Naive thymus-derived CD8-positive, alpha-beta T cell (primary cell): Measurements from ENCODE around the gene GTF2IRD1. TPM values are rescaled to one million over a fixed set of nuclear protein-coding genes. Genes with fewer than 3 reads are reported as not detected.
"Not testable (repeated sequence)": the region's sequence is repeated elsewhere in the genome, so short reads cannot be mapped to it uniquely, and the experiment has no call there.

ENCODE experiments used
- ATAC-seq, 2 donors: fragments of 150-1000 bp; cut with Tn5 transposase in 1 of 2; sonication (Bioruptor Pico), chemical (Tn5 transposase) in 1 of 2; 1 replicate in 1 of 2; 2 replicates in 1 of 2; pipeline ENCODE4 v1.10.0; 2021; ENCODE audit warnings: mild to moderate bottlenecking in 2 of 2, moderate library complexity in 2 of 2
- POLR2A ChIA-PET: fragments of 350-600 bp; sonication (Branson Sonifier 250); formaldehyde crosslinking; loops from one replicate; lab custom pipeline; 2021; ENCODE audit warnings: antibody characterized with exemption; lab: Charles Lee
- DNase-seq, 10 donors: peaks; one replicate each; pipeline versions ENCODE4 v3.0.0 to v3.0.0-alpha.2; 2020 to 2022
- H3K27ac Mint-ChIP-seq, 10 donors: one replicate each; pipeline ENCODE4 v1.8.0; 2020 to 2022; ENCODE audit warnings: mild to moderate bottlenecking in 10 of 10, mixed read lengths in 10 of 10, moderate library complexity in 4 of 10, inconsistent platforms in 1 of 10
- H3K27me3 Mint-ChIP-seq, 5 donors: one replicate each; pipeline ENCODE4 v1.8.0; 2021 to 2022; ENCODE audit warnings: mixed read lengths in 5 of 5
- H3K36me3 Mint-ChIP-seq, 3 donors: one replicate each; pipeline ENCODE4 v1.8.0; 2020 to 2022; ENCODE audit warnings: mixed read lengths in 3 of 3, mild to moderate bottlenecking in 2 of 3, inconsistent platforms in 1 of 3
- H3K4me1 Mint-ChIP-seq, 4 donors: one replicate each; pipeline ENCODE4 v1.8.0; 2021 to 2022; ENCODE audit warnings: mixed read lengths in 4 of 4
- H3K4me3 Mint-ChIP-seq, 10 donors: one replicate each; pipeline ENCODE4 v1.8.0; 2020 to 2022; ENCODE audit warnings: mild to moderate bottlenecking in 10 of 10, mixed read lengths in 10 of 10, moderate library complexity in 6 of 10, inconsistent platforms in 1 of 10
- H3K9me3 Mint-ChIP-seq, 9 donors: one replicate each; pipeline ENCODE4 v1.8.0; 2020 to 2022; ENCODE audit warnings: mixed read lengths in 9 of 9, mild to moderate bottlenecking in 3 of 9, inconsistent platforms in 1 of 9, moderate library complexity in 1 of 9
- polyA plus RNA-seq, 3 donors: library from polyadenylated mRNA; unstranded; fragments of 300-500 nt; fragmentation: Illumina TruSeq; gene quantifications; one replicate each; pipeline ENCODE4 v1.2.3, GENCODE V29; 2021
- total RNA-seq, 8 experiments: library from RNA in 2 of 8; stranded (reverse) in 2 of 8; gene quantifications; one replicate each; pipeline ENCODE4 v1.2.3 and lab custom pipeline; 2021 to 2026

The GTF2IRD1 gene
- total and polyA plus RNA-seq, 5 experiments from 2014 or later = 1.3 to 1.8 TPM; not detected in 3

- Mint-ChIP-seq H3K36me3 (peaks cover 0 to 1% (median 0%) of the 10 kb centered on the region in 3 donors), H3K4me3 (no peak overlapping the region), H3K4me1 (no peaks in the 10 kb centered on the region), H3K27ac (peak overlapping the region in 1 of 10 donors; percentile 62), H3K9me3 (peaks cover 0 to 18% (median 0%) of the 10 kb centered on the region in 9 donors), H3K27me3 (peaks cover 0 to 6% (median 4%) of the 10 kb centered on the region in 5 donors)
- POLR2A ChIA-PET = no interaction called here
- ATAC-seq (no peak), DNase-seq (no peak)
These were observed 36.6 kb downstream of the GTF2IRD1 start for GRCh38 chr7:74489997-74490945.

GRCh38 chr7:74491490-74491889 is 37.8 kb downstream of the GTF2IRD1 start:
- H3K4me3 Mint-ChIP-seq = not testable (repeated sequence)

GRCh38 chr7:74493295-74493694 is 39.6 kb downstream of the GTF2IRD1 start:
- H3K9me3 Mint-ChIP-seq = peaks cover 0 to 18% (median 0%) of the 10 kb centered on the region in 9 donors
- H3K36me3 Mint-ChIP-seq = peaks cover 0 to 1% (median 0%) of the 10 kb centered on the region in 3 donors
- POLR2A ChIA-PET = no interaction called here
- H3K27me3 Mint-ChIP-seq = peaks cover 0 to 6% (median 4%) of the 10 kb centered on the region in 5 donors
- DNase-seq (no peak), ATAC-seq (no peak)
- H3K27ac Mint-ChIP-seq = no peak overlapping the region
- H3K4me1 Mint-ChIP-seq = no peaks in the 10 kb centered on the region
- no peak overlapping the region for H3K4me3 Mint-ChIP-seq

More at GRCh38 chr7:74491490-74491889, 37.8 kb downstream of the GTF2IRD1 start:
- H3K36me3 Mint-ChIP-seq, POLR2A ChIA-PET, DNase-seq, H3K27ac Mint-ChIP-seq, H3K4me1 Mint-ChIP-seq, ATAC-seq, H3K27me3 Mint-ChIP-seq: not testable (repeated sequence)
- H3K9me3 Mint-ChIP-seq = peaks cover 0 to 18% (median 0%) of the 10 kb centered on the region in 9 donors

- no peak overlapping the region for H3K4me3 Mint-ChIP-seq
- H3K36me3 Mint-ChIP-seq = peaks cover 0 to 1% (median 0%) of the 10 kb centered on the region in 3 donors
- peaks cover 0 to 18% (median 0%) of the 10 kb centered on the region in 9 donors for H3K9me3 Mint-ChIP-seq
- H3K4me1 Mint-ChIP-seq = no peaks in the 10 kb centered on the region
- DNase-seq = no peak
- peaks cover 0 to 6% (median 4%) of the 10 kb centered on the region in 5 donors for H3K27me3 Mint-ChIP-seq
- H3K27ac Mint-ChIP-seq = no peak overlapping the region
- POLR2A ChIA-PET = interaction anchor here (0.6 kb wide), 1 partner anchor 109 kb away, joined by 4 read pairs; no protein-coding TSS in a partner anchor
- no peak for ATAC-seq
These were observed 40.4 kb downstream of the GTF2IRD1 start for GRCh38 chr7:74494076-74494548.

GRCh38 chr7:74495112-74496086 is 41.7 kb downstream of the GTF2IRD1 start:
- POLR2A ChIA-PET = interaction anchor here (0.6 kb wide), 1 partner anchor 17 kb away, joined by 3 read pairs; no protein-coding TSS in a partner anchor
- no peak for ATAC-seq
- H3K27me3 Mint-ChIP-seq = peaks cover 0 to 6% (median 4%) of the 10 kb centered on the region in 5 donors
- H3K4me1 Mint-ChIP-seq = no peaks in the 10 kb centered on the region
- peaks cover 0 to 1% (median 0%) of the 10 kb centered on the region in 3 donors for H3K36me3 Mint-ChIP-seq
- H3K4me3 Mint-ChIP-seq = no peak overlapping the region
- DNase-seq = no peak
- H3K9me3 Mint-ChIP-seq = peaks cover 0 to 18% (median 0%) of the 10 kb centered on the region in 9 donors
- H3K27ac Mint-ChIP-seq = no peak overlapping the region

- no peak overlapping the region for H3K4me3 Mint-ChIP-seq
- H3K9me3 Mint-ChIP-seq = peaks cover 0 to 18% (median 0%) of the 10 kb centered on the region in 9 donors
- H3K27me3 Mint-ChIP-seq = peaks cover 0 to 6% (median 4%) of the 10 kb centered on the region in 5 donors
- peaks cover 0 to 1% (median 0%) of the 10 kb centered on the region in 3 donors for H3K36me3 Mint-ChIP-seq
- ATAC-seq (no peak), DNase-seq (no peak)
- POLR2A ChIA-PET = no interaction called here
- H3K4me1 Mint-ChIP-seq = no peaks in the 10 kb centered on the region
- H3K27ac Mint-ChIP-seq = peak overlapping the region in 1 of 10 donors; percentile 18
These were observed 42.6 kb downstream of the GTF2IRD1 start for GRCh38 chr7:74496272-74496671.

GRCh38 chr7:74496773-74497172 is 43.1 kb downstream of the GTF2IRD1 start:
- ATAC-seq, H3K27me3 Mint-ChIP-seq, DNase-seq, H3K36me3 Mint-ChIP-seq, H3K4me1 Mint-ChIP-seq, H3K4me3 Mint-ChIP-seq, H3K27ac Mint-ChIP-seq, POLR2A ChIA-PET: not testable (repeated sequence)
- peaks cover 0 to 14% (median 0%) of the 10 kb centered on the region in 9 donors for H3K9me3 Mint-ChIP-seq

GRCh38 chr7:74498354-74498753 is 44.6 kb downstream of the GTF2IRD1 start:
- peaks cover 0 to 1% (median 0%) of the 10 kb centered on the region in 3 donors for H3K36me3 Mint-ChIP-seq
- peaks cover 0 to under 1% (median 0%) of the 10 kb centered on the region in 9 donors for H3K9me3 Mint-ChIP-seq
- H3K27me3 Mint-ChIP-seq = peaks cover 0 to 4% (median 1%) of the 10 kb centered on the region in 5 donors
- no peak overlapping the region for H3K27ac Mint-ChIP-seq
- DNase-seq = no peak
- no peak overlapping the region for H3K4me3 Mint-ChIP-seq
- POLR2A ChIA-PET = no interaction called here
- no peak for ATAC-seq
- H3K4me1 Mint-ChIP-seq = no peaks in the 10 kb centered on the region

GRCh38 chr7:74498996-74499834 is 45.5 kb downstream of the GTF2IRD1 start:
- no peak overlapping the region for H3K4me3 Mint-ChIP-seq
- H3K9me3 Mint-ChIP-seq = no peaks in the 10 kb centered on the region
- ATAC-seq = no peak
- no peak for DNase-seq
- POLR2A ChIA-PET = no interaction called here
- no peaks in the 10 kb centered on the region for H3K36me3 Mint-ChIP-seq
- H3K27me3 Mint-ChIP-seq = no peaks in the 10 kb centered on the region
- H3K4me1 Mint-ChIP-seq = no peaks in the 10 kb centered on the region
- H3K27ac Mint-ChIP-seq = no peak overlapping the region

- no peak for DNase-seq
- Mint-ChIP-seq H3K4me3 (no peak overlapping the region), H3K9me3 (no peaks in the 10 kb centered on the region), H3K4me1 (no peaks in the 10 kb centered on the region), H3K27ac (no peak overlapping the region), H3K27me3 (no peaks in the 10 kb centered on the region), H3K36me3 (no peaks in the 10 kb centered on the region)
- POLR2A ChIA-PET = no interaction called here
- ATAC-seq = no peak
These were observed 46.2 kb downstream of the GTF2IRD1 start for GRCh38 chr7:74499835-74500388.

- no peak for DNase-seq
- ATAC-seq = no peak
These were observed 47.6 kb downstream of the GTF2IRD1 start for GRCh38 chr7:74501298-74501697.

More at GRCh38 chr7:74501298-74501697, 47.6 kb downstream of the GTF2IRD1 start:
- H3K4me3 Mint-ChIP-seq = no peak overlapping the region
- H3K36me3 Mint-ChIP-seq = no peaks in the 10 kb centered on the region
- no peaks in the 10 kb centered on the region for H3K9me3 Mint-ChIP-seq
- POLR2A ChIA-PET = no interaction called here
- H3K27me3 Mint-ChIP-seq = no peaks in the 10 kb centered on the region
- H3K27ac Mint-ChIP-seq = no peak overlapping the region
- H3K4me1 Mint-ChIP-seq = no peaks in the 10 kb centered on the region
